HEK293T (cell line): ENCODE results near the gene RNF32.

ENCODE experiments used
- CTCF ChIA-PET: fragments of 350-600 bp; formaldehyde crosslinking; extraction: SDS; loops from one replicate; lab custom pipeline; 2021; ENCODE audit warnings: antibody characterized with exemption, inconsistent platforms; lab: Yijun Ruan, JAX
- POLR2A ChIA-PET: fragments of 350-600 bp; formaldehyde crosslinking; extraction: SDS; loops from one replicate; lab custom pipeline; 2020; ENCODE audit warnings: antibody characterized with exemption, inconsistent platforms; lab: Yijun Ruan, JAX
- DNase-seq: peaks from one replicate; pipeline ENCODE4 v3.0.0; 2012; ENCODE audit warnings: mixed read lengths; ENCODE audit errors: extremely low spot score
- ARNT ChIP-seq: fragments of 450-650 bp; IDR thresholded peaks from 2 replicates; pipeline ENCODE4 v1.6.1; 2017; ENCODE audit warnings: mild to moderate bottlenecking
- BHLHE40 ChIP-seq: fragments of 450-650 bp; IDR thresholded peaks from 2 replicates; pipeline ENCODE4 v1.6.1; 2016; ENCODE audit warnings: mild to moderate bottlenecking, moderate library complexity, borderline replicate concordance
- CTBP1 ChIP-seq: fragments of 450-650 bp; IDR thresholded peaks from 2 replicates; pipeline ENCODE4 v1.6.1; 2016; ENCODE audit warnings: borderline replicate concordance
- ELF4 ChIP-seq: fragments of 450-650 bp; IDR thresholded peaks from 2 replicates; pipeline ENCODE4 v1.6.1; 2017; ENCODE audit warnings: antibody characterized with exemption
- FOXA1 ChIP-seq: fragments of 450-650 bp; IDR thresholded peaks from 2 replicates; pipeline ENCODE4 v1.6.1; 2016; ENCODE audit warnings: mild to moderate bottlenecking
- FOXK2 ChIP-seq: fragments of 450-650 bp; IDR thresholded peaks from 2 replicates; pipeline ENCODE4 v1.6.1; 2016; ENCODE audit warnings: mild to moderate bottlenecking
- FOXM1 ChIP-seq: fragments of 450-650 bp; IDR thresholded peaks from 2 replicates; pipeline ENCODE4 v1.6.1; 2017; ENCODE audit warnings: mild to moderate bottlenecking, borderline replicate concordance
- HDGF ChIP-seq: fragments of 450-650 bp; IDR thresholded peaks from 2 replicates; pipeline ENCODE4 v1.6.1; 2017; ENCODE audit warnings: antibody characterized with exemption, borderline replicate concordance
- L3MBTL2 ChIP-seq: fragments of 450-650 bp; conservative IDR thresholded peaks from 2 replicates; pipeline ENCODE4 v1.6.1; 2016; ENCODE audit warnings: mild to moderate bottlenecking
- LEF1 ChIP-seq: fragments of 450-650 bp; IDR thresholded peaks from 2 replicates; pipeline ENCODE4 v1.6.1; 2017; ENCODE audit warnings: mild to moderate bottlenecking, borderline replicate concordance
- NFRKB ChIP-seq: fragments of 450-650 bp; IDR thresholded peaks from 2 replicates; pipeline ENCODE4 v1.6.1; 2016; ENCODE audit warnings: mild to moderate bottlenecking, moderate library complexity
- PKNOX1 ChIP-seq: fragments of 450-650 bp; IDR thresholded peaks from 2 replicates; pipeline ENCODE4 v1.6.1; 2016
- SP1 ChIP-seq: fragments of 450-650 bp; IDR thresholded peaks from 2 replicates; pipeline ENCODE4 v1.6.1; 2017
- SUZ12 ChIP-seq: fragments of 450-650 bp; IDR thresholded peaks from 2 replicates; pipeline ENCODE4 v1.6.1; 2016; ENCODE audit warnings: mild to moderate bottlenecking
- TARDBP ChIP-seq: fragments of 450-650 bp; IDR thresholded peaks from 2 replicates; pipeline ENCODE4 v1.6.1; 2016
- ZNF384 ChIP-seq: fragments of 450-650 bp; IDR thresholded peaks from 2 replicates; pipeline ENCODE4 v1.6.1; 2016

Gene RNF32

GRCh38 chr7:156603629-156604028 lies 36.9 kb upstream of the RNF32 start:
- no peak for TF ChIP-seq ARNT
- no peak for TF ChIP-seq CTBP1
- TF ChIP-seq HDGF = no peak
- TF ChIP-seq PKNOX1 = no peak
- TF ChIP-seq FOXM1 = no peak
- TF ChIP-seq ELF4 = no peak
- no peak for TF ChIP-seq ZNF384
- no peak for TF ChIP-seq BHLHE40
- no peak for TF ChIP-seq SP1
- no peak for TF ChIP-seq L3MBTL2
- TF ChIP-seq TARDBP = no peak
- TF ChIP-seq SUZ12 = no peak
- no peak for TF ChIP-seq FOXK2
- TF ChIP-seq LEF1 = no peak
- no peak for TF ChIP-seq FOXA1
- TF ChIP-seq NFRKB = no peak
- ChIA-PET CTCF (no interaction called here), POLR2A (no interaction called here)
- DNase-seq = no peak

- no peak for DNase-seq
- ChIA-PET POLR2A (no interaction called here), CTCF (no interaction called here)
- TF ChIP-seq BHLHE40 (no peak), NFRKB (no peak), ELF4 (no peak), FOXA1 (no peak), CTBP1 (no peak)
These were observed 36.3 kb upstream of the RNF32 start for GRCh38 chr7:156604311-156604710.

GRCh38 chr7:156604836-156605695 lies 35.5 kb upstream of the RNF32 start:
- TF ChIP-seq CTBP1 = no peak
- TF ChIP-seq FOXA1 = no peak
- no peak for TF ChIP-seq FOXK2
- no peak for TF ChIP-seq HDGF
- TF ChIP-seq NFRKB = no peak
- TF ChIP-seq ELF4 = no peak
- TF ChIP-seq ZNF384 = no peak
- TF ChIP-seq BHLHE40 = no peak
- no peak for TF ChIP-seq LEF1
- TF ChIP-seq SUZ12 = no peak
- DNase-seq = no peak

GRCh38 chr7:156606135-156606534 lies 34.4 kb upstream of the RNF32 start:
- ChIA-PET POLR2A (no interaction called here), CTCF (no interaction called here)
- DNase-seq = no peak
- TF ChIP-seq TARDBP = no peak
- no peak for TF ChIP-seq BHLHE40
- no peak for TF ChIP-seq FOXA1
- no peak for TF ChIP-seq FOXK2
- no peak for TF ChIP-seq SP1
- TF ChIP-seq LEF1 = no peak
- no peak for TF ChIP-seq L3MBTL2
- TF ChIP-seq CTBP1 = no peak

More at GRCh38 chr7:156604836-156605695, 35.5 kb upstream of the RNF32 start:
- POLR2A ChIA-PET = no interaction called here
- CTCF ChIA-PET = no interaction called here

GRCh38 chr7:156606691-156607331 lies 33.8 kb upstream of the RNF32 start:
- DNase-seq = no peak
- TF ChIP-seq FOXK2 (no peak), CTBP1 (no peak), FOXA1 (no peak), NFRKB (no peak), FOXM1 (no peak), PKNOX1 (no peak), HDGF (no peak), ARNT (no peak)
- CTCF ChIA-PET = no interaction called here
- POLR2A ChIA-PET = no interaction called here

- ChIA-PET POLR2A (no interaction called here), CTCF (no interaction called here)
- TF ChIP-seq TARDBP = no peak
- TF ChIP-seq ZNF384 = no peak
- no peak for TF ChIP-seq SUZ12
- TF ChIP-seq LEF1 = no peak
- TF ChIP-seq ARNT = no peak
- TF ChIP-seq ELF4 = no peak
- TF ChIP-seq L3MBTL2 = no peak
- no peak for TF ChIP-seq FOXM1
- no peak for TF ChIP-seq PKNOX1
- no peak for TF ChIP-seq SP1
- TF ChIP-seq CTBP1 = no peak
- no peak for TF ChIP-seq FOXA1
- TF ChIP-seq NFRKB = no peak
- no peak for TF ChIP-seq BHLHE40
- TF ChIP-seq HDGF = no peak
- TF ChIP-seq FOXK2 = no peak
- DNase-seq = no peak
These were observed 33.0 kb upstream of the RNF32 start for GRCh38 chr7:156607332-156608172.
